ENCODE results near the gene SRGAP3.

SRGAP3 gene

DNA sequence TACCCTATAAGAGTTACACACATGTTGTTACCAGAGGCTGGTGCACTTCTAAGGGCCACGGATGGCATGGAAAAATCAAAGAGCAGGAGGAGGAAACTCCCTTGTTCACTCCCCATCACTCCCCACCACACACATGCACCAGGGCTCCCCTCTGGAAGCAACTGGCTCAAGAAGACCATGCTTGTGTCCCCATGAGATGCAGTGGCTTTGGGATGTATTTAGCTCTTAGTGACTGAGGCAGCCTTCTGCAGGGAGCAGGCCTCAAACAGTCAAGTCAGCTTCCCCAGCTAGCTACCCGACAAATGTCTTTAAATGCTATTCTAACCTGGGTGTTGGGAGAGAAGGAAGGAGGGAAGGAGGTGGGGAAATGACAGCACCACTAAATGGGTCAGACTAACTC, 253.2 kb downstream of the SRGAP3 start:
- H3K79me2 ChIP-seq (ENCODE audit: insufficient read depth, low read depth) = no peaks in the 10 kb centered on the region
- H3K27me3 ChIP-seq (ENCODE audit: insufficient read depth, low read depth) = no peaks in the 10 kb centered on the region
- no peak overlapping the region for H3K4me2 ChIP-seq
- H3K4me3 ChIP-seq (IDR thresholded peaks at IDR 0.05; ENCODE audit: insufficient read depth, low read depth, low read length) = no peak overlapping the region
- no peaks in the 10 kb centered on the region for H3K4me1 ChIP-seq (ENCODE audit: low read depth, poor library complexity, severe bottlenecking)
- H3K36me3 ChIP-seq (ENCODE audit: insufficient read depth) = no peaks in the 10 kb centered on the region
- TF ChIP-seq, protein P1, sequence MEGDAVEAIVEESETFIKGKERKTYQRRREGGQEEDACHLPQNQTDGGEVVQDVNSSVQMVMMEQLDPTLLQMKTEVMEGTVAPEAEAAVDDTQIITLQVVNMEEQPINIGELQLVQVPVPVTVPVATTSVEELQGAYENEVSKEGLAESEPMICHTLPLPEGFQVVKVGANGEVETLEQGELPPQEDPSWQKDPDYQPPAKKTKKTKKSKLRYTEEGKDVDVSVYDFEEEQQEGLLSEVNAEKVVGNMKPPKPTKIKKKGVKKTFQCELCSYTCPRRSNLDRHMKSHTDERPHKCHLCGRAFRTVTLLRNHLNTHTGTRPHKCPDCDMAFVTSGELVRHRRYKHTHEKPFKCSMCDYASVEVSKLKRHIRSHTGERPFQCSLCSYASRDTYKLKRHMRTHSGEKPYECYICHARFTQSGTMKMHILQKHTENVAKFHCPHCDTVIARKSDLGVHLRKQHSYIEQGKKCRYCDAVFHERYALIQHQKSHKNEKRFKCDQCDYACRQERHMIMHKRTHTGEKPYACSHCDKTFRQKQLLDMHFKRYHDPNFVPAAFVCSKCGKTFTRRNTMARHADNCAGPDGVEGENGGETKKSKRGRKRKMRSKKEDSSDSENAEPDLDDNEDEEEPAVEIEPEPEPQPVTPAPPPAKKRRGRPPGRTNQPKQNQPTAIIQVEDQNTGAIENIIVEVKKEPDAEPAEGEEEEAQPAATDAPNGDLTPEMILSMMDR (conservative IDR thresholded peaks at IDR 0.05; ENCODE audit: low read depth, low read length) = no peak
- H4K20me1 ChIP-seq (ENCODE audit: insufficient read depth) = no peaks in the 10 kb centered on the region
- no peak overlapping the region for H2AFZ ChIP-seq (ENCODE audit: low read depth)
- no peak overlapping the region for H3K27ac ChIP-seq
- no peak overlapping the region for H3K9ac ChIP-seq

DNA sequence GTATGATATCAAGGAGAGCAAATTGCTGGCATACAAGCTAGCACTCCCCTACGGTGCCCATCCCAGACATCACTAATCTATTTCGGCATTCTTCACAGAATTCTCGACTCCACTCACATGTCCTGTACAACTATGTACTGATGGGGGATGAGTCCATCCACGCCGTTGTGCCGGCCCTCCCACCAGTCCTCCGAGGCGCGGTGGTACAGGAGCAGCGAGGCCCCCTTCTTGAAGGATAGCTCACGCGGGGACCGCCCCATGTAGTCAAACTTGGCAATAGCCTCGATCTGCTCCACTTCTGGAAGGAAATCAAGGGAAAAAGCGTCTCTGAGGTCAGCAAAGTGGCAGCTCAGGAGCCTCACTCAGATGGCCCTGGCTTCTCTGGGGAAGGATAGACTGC, 255.2 kb downstream of the SRGAP3 start:
- Histone ChIP-seq H3K36me3 (ENCODE audit: insufficient read depth) (no peaks in the 10 kb centered on the region), H3K4me1 (ENCODE audit: low read depth, poor library complexity, severe bottlenecking) (no peaks in the 10 kb centered on the region), H3K4me3 (IDR thresholded peaks at IDR 0.05; ENCODE audit: insufficient read depth, low read depth, low read length) (no peak overlapping the region), H4K20me1 (ENCODE audit: insufficient read depth) (no peaks in the 10 kb centered on the region), H3K27ac (no peak overlapping the region), H3K4me2 (no peak overlapping the region), H3K9ac (no peak overlapping the region), H3K79me2 (ENCODE audit: insufficient read depth, low read depth) (no peaks in the 10 kb centered on the region), H2AFZ (ENCODE audit: low read depth) (no peak overlapping the region), H3K27me3 (ENCODE audit: insufficient read depth, low read depth) (no peaks in the 10 kb centered on the region)
- TF ChIP-seq, protein P1 (conservative IDR thresholded peaks at IDR 0.05; ENCODE audit: low read depth, low read length) = no peak

DNA sequence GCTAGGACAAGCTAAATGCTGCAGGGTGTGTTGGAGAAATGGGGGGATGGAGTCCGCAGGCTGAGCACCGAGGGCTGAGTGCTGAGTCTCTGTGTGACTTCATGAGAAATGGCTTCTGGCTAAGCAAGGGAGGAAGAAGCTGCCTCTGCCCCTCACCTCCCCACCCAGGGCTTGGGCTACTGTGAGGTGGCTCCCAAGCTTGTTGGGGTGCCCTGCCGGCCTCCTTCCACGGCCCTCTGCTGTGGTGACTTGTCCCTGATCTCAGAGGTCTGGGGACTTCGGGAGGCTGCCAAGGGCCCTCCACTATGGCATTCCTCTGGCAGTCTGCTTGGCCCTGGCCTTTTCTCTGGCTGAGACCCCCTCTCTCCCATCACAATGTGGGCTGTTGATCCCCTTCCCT, 256.1 kb downstream of the SRGAP3 start:
- H4K20me1 ChIP-seq (ENCODE audit: insufficient read depth) = no peaks in the 10 kb centered on the region
- H3K4me3 ChIP-seq (IDR thresholded peaks at IDR 0.05; ENCODE audit: insufficient read depth, low read depth, low read length) = no peak overlapping the region
- no peaks in the 10 kb centered on the region for H3K79me2 ChIP-seq (ENCODE audit: insufficient read depth, low read depth)
- no peak overlapping the region for H3K27ac ChIP-seq
- H3K27me3 ChIP-seq (ENCODE audit: insufficient read depth, low read depth) = no peaks in the 10 kb centered on the region
- H3K4me2 ChIP-seq = no peak overlapping the region
- H3K36me3 ChIP-seq (ENCODE audit: insufficient read depth) = no peaks in the 10 kb centered on the region
- H3K4me1 ChIP-seq (ENCODE audit: low read depth, poor library complexity, severe bottlenecking) = no peaks in the 10 kb centered on the region
- no peak overlapping the region for H3K9ac ChIP-seq
- TF ChIP-seq, protein P1 (conservative IDR thresholded peaks at IDR 0.05; ENCODE audit: low read depth, low read length) = no peak
- no peak overlapping the region for H2AFZ ChIP-seq (ENCODE audit: low read depth)

DNA sequence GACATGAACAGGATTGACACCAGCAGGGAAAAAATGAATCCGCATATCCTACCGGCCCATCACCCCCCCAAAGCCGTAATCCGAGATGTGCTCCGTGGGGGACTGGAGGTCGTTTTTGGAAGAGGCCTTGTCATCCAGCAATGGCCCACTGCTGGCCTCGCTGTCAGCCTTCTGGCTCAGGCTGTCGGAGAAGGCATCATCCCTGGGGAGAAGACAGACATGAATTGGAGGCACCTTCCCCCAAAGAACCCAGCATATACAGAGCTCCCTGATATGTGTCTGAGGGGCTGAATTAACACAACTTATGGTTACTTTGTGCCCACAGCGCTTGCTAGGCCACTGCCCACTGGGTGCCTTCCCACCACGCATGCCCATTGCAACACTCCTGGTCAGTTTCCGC, 256.6 kb downstream of the SRGAP3 start:
- H3K27ac ChIP-seq = no peak overlapping the region
- no peaks in the 10 kb centered on the region for H3K4me1 ChIP-seq (ENCODE audit: low read depth, poor library complexity, severe bottlenecking)
- no peak overlapping the region for H2AFZ ChIP-seq (ENCODE audit: low read depth)
- H3K4me2 ChIP-seq = no peak overlapping the region
- TF ChIP-seq, protein P1 (conservative IDR thresholded peaks at IDR 0.05; ENCODE audit: low read depth, low read length) = no peak
- no peaks in the 10 kb centered on the region for H3K36me3 ChIP-seq (ENCODE audit: insufficient read depth)
- H3K9ac ChIP-seq = no peak overlapping the region
- no peaks in the 10 kb centered on the region for H3K27me3 ChIP-seq (ENCODE audit: insufficient read depth, low read depth)
- no peaks in the 10 kb centered on the region for H3K79me2 ChIP-seq (ENCODE audit: insufficient read depth, low read depth)
- H3K4me3 ChIP-seq (IDR thresholded peaks at IDR 0.05; ENCODE audit: insufficient read depth, low read depth, low read length) = no peak overlapping the region
- no peaks in the 10 kb centered on the region for H4K20me1 ChIP-seq (ENCODE audit: insufficient read depth)

Data from KMS-11 (cell line).